ENCODE results near the gene OR2B2.

OR2B2 gene

DNA sequence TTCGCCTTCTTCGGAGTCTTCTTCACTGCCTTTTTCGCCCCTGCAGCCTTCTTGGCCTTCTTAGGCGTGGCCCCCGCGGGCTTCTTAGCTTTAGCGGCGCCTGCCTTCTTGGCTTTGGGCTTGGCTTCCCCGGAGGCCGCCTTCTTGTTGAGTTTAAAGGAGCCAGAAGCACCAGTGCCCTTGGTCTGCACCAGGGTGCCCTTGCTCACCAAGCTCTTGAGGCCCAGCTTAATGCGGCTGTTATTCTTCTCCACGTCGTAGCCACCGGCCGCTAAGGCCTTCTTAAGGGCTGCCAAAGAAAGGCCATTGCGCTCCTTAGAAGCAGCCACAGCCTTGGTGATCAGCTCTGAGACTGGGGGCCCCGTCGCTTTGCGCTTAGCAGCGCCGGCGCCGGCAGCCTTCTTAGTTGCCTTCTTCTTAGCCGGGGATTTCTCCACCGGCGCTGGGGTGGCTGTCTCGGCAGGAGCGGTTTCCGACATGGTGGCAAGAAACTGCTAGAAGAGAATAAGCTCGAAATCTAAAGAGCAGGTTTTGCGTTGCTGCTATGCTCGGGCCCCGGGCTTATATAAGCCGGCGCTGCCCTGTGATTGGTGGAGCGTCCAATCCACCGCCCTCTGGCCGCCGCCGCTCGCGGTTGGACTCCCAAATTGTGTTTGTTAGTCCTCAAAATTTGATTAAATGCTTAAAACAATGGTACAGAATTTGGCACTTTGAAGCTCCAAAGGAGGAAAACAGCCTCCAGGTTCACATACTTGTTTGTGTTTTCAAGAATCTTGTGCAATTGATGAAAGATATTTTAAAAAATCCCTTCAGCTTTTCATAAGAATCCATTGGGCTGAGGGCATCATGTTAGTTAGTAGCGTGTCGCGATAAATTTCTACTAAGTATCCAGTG, 44.9 kb downstream of the OR2B2 start:
- peak; percentile 67 for DNase-seq
- TF ChIP-seq, protein P1, sequence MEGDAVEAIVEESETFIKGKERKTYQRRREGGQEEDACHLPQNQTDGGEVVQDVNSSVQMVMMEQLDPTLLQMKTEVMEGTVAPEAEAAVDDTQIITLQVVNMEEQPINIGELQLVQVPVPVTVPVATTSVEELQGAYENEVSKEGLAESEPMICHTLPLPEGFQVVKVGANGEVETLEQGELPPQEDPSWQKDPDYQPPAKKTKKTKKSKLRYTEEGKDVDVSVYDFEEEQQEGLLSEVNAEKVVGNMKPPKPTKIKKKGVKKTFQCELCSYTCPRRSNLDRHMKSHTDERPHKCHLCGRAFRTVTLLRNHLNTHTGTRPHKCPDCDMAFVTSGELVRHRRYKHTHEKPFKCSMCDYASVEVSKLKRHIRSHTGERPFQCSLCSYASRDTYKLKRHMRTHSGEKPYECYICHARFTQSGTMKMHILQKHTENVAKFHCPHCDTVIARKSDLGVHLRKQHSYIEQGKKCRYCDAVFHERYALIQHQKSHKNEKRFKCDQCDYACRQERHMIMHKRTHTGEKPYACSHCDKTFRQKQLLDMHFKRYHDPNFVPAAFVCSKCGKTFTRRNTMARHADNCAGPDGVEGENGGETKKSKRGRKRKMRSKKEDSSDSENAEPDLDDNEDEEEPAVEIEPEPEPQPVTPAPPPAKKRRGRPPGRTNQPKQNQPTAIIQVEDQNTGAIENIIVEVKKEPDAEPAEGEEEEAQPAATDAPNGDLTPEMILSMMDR (IDR thresholded peaks at IDR 0.05; ENCODE audit: low read depth, low read length): no peak
- H3K27ac ChIP-seq: peak overlapping the region; percentile 47

GRCh38 chr6:27866357-27867050, 45.7 kb downstream of the OR2B2 start:
- DNase-seq: no peak
- H3K9me3 ChIP-seq (ENCODE audit: severe bottlenecking): peaks cover 15% of the 10 kb centered on the region
- H3K27ac ChIP-seq: no peak overlapping the region
- no peak overlapping the region for H3K4me3 ChIP-seq (ENCODE audit: low read depth, low read length)
- no peaks in the 10 kb centered on the region for H3K27me3 ChIP-seq (ENCODE audit: insufficient read depth, low read depth, severe bottlenecking)
- no peaks in the 10 kb centered on the region for H3K36me3 ChIP-seq
- TF ChIP-seq, protein P1 (IDR thresholded peaks at IDR 0.05; ENCODE audit: low read depth, low read length): no peak

More for the DNA sequence above, 44.9 kb downstream of the OR2B2 start:
- Histone ChIP-seq H3K36me3 (no peaks in the 10 kb centered on the region), H3K9me3 (ENCODE audit: severe bottlenecking) (peaks cover 19% of the 10 kb centered on the region), H3K4me3 (ENCODE audit: low read depth, low read length) (peak overlapping the region; percentile 29), H3K27me3 (ENCODE audit: insufficient read depth, low read depth, severe bottlenecking) (no peaks in the 10 kb centered on the region)

GRCh38 chr6:27865850-27866356, 46.3 kb downstream of the OR2B2 start:
- TF ChIP-seq, protein P1 (IDR thresholded peaks at IDR 0.05; ENCODE audit: low read depth, low read length): no peak
- H3K4me3 ChIP-seq (ENCODE audit: low read depth, low read length): no peak overlapping the region
- H3K27me3 ChIP-seq (ENCODE audit: insufficient read depth, low read depth, severe bottlenecking): no peaks in the 10 kb centered on the region
- no peaks in the 10 kb centered on the region for H3K36me3 ChIP-seq
- H3K9me3 ChIP-seq (ENCODE audit: severe bottlenecking): peaks cover 15% of the 10 kb centered on the region
- no peak overlapping the region for H3K27ac ChIP-seq
- no peak for DNase-seq

DNA sequence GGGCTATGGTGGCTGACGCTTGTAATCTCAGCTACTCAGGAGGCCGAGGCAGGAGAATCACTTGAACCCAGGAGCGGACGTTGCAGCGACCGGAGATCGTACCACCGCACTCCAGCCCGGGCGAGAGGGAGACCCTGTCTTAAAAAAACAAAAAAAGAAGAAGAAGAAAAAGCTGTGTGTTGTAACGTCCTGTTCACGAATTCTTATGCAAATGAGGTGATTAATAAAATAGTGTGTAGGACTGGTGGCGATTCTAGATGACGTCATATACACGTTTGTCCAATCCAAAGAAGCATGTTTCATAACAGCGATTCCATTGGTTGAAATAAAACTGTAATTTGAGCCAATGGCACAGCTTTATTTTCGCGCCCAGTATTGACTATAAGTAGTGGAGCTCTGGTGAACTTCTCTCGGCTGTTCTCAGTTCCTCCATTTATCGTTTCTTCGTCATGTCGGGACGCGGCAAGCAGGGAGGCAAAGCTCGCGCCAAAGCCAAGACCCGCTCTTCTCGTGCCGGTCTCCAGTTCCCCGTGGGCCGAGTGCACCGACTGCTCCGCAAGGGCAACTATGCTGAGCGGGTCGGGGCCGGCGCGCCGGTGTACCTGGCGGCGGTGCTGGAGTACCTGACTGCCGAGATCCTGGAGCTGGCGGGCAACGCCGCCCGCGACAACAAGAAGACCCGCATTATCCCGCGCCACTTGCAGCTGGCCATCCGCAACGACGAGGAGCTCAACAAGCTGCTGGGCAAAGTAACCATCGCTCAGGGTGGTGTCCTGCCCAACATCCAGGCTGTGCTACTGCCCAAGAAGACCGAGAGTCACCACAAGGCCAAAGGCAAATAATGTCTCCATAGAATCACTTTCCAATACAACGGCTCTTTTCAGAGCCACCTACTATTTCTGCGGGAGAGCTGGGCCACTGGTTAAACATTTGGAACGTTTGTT, 47.0 kb downstream of the OR2B2 start:
- Histone ChIP-seq H3K9me3 (ENCODE audit: severe bottlenecking) (peaks cover 15% of the 10 kb centered on the region), H3K27me3 (ENCODE audit: insufficient read depth, low read depth, severe bottlenecking) (no peaks in the 10 kb centered on the region), H3K36me3 (no peaks in the 10 kb centered on the region), H3K27ac (no peak overlapping the region), H3K4me3 (ENCODE audit: low read depth, low read length) (no peak overlapping the region)
- TF ChIP-seq, protein P1 (IDR thresholded peaks at IDR 0.05; ENCODE audit: low read depth, low read length): no peak
- DNase-seq: no peak

All from WERI-Rb-1 (cell line).